HG02763 (cell line): Measurements from ENCODE around the gene SKAP1.

ENCODE experiments used
- ATAC-seq: cut with Tn5 transposase; IDR thresholded peaks from one replicate; pipeline ENCODE4 v1.9.1; 2021; ENCODE audit warnings: mild to moderate bottlenecking, moderate library complexity; ENCODE audit not compliant: unreplicated experiment

SKAP1 gene

GRCh38 chr17:48153691-48154358 is 276.2 kb downstream of the SKAP1 start:
- ATAC-seq = no peak

DNA sequence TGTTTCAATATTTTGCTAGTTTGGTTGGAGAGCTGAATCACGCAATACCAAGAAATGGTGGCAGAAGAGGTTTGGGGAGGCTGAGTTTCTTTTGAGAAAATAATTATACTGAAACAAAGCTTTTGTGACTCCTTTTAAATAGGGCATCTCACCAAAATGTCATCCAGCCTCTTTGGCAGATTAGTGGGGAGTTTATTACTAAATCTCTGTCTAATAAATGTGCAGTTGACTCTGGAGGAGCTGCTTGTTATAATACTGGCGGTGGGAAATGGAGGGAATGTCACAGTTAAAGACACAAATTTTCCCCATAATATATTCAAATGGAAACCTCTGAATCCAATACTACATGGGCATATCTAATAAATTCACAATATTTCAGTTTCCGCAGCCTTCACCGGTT is 277.7 kb downstream of the SKAP1 start:
- ATAC-seq = no peak

DNA sequence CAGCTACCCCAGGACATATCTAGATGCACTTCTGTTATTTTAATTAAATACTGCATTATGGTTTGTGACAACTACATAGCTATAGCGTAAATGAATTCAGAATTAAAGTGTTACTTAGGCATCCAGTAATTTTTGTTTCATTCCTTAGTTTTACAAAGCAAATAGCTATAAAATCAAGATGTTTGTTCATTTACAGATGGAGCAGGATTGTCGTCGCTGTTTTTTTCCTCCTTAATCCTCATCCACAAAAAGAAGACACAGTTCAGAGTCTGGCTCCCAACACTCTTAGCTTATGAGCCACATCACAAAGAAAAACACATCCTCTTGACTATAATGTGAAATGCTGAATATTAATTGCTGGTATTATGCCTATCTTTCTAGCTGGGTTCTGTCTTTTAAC is 278.8 kb downstream of the SKAP1 start:
- no peak for ATAC-seq

- ATAC-seq = no peak
Observed at GRCh38 chr17:48150597-48151001, 279.4 kb downstream of the SKAP1 start.

DNA sequence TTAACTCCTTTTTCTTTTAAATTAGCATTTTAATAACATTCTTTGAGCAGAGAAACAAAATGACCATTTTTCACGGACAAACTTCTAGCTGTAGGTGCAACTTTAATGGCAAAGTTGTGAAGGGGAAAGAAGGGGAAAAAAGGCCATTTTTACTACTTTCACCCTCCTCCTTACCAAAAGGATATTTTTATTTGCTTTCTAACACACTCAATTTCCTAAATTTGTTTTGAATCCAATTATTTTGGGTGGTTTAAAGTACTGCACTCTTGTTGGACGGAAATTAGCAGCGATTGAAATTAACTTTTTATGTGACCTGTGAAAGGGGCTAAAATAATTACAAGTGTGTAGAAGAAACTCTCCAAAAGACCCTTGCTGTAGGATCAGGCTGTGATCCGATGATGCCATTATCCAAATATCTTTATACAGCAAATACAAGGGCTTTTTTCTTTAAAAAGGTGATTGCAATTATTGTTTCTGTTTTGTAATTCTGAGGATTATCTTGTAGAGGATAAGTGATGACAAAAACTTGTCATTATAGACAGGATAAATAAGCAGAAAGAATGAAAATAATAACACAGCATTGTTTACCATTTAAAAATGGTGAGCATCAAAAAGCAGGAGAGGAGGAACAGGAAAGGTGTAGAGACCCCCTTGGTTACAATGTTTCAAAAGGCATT is 280.1 kb downstream of the SKAP1 start:
- no peak for ATAC-seq

- no peak for ATAC-seq
Observed at GRCh38 chr17:48148854-48149786, 280.9 kb downstream of the SKAP1 start.

DNA sequence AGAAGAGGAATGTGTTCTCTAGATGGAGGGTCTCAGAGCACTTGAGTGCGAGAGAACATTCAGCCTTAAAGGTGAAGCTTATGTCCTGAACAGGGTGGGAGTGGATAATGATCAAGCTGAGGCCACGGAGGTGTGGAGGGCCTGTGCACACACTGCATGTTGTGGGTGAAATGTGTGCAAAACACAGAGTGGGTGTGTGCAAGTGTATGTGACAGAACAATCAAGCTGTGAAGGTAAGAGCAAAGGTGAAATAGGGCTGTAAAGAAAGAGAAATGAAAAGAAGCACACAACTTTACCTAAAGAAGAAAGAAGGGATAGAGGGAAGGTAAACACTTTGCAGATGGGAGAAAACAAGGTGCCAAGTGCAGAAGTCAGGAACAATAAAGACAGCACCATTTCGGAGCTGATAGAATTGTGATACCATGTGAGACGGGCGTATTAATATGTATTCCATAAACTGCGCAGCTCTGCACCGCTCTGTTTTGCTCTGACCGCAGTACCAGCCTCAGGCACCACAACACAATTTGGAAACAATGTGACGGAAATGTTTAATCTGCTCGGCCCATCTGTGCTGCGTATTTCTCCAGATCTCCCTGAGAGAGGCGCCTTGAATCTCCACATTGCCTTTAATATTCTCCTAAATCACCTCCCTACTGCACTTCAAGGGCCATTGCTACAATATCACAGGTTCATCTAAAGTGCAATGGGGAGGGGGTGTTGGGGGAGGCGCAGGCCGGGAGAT is 281.8 kb downstream of the SKAP1 start:
- no peak for ATAC-seq

DNA sequence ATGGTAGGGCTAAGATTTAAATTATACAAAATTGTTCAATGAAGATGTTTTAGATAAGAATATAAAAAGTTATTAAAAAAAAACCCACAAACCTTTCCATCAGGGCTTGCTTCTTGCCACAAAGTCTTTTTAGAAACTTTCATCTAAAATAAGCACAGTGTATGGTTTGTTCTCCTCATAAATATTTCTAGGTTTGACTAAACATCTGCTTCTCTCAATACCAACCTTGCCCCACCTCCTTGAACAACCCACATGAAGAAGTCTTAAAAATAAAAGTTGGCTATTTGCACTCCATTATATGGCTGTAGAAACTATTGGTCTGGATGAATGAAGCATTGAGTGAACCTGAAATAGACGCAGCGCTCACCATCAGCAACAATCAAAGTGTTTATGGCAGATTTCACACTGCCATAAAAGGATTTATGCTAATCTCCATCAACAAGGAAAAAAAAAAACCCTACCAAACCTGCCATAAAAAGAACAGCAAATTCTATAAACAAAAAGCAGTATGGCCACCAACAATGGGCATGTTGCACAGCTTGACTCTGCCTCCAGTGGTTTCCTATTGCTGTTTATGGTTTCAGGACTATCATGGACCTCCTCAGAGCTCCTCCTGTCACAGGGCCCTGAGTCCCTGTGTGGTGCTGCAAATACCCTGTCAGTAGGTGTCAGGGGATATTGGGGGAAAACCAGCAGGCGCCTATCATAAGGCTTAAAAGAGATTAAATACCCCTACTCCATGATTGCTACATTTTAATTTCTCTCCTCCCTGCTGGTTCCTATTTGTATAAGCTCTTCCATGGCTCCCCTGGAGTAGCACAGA is 284.8 kb downstream of the SKAP1 start:
- ATAC-seq = no peak

- no peak for ATAC-seq
Observed at GRCh38 chr17:48144231-48144630, 285.8 kb downstream of the SKAP1 start.

DNA sequence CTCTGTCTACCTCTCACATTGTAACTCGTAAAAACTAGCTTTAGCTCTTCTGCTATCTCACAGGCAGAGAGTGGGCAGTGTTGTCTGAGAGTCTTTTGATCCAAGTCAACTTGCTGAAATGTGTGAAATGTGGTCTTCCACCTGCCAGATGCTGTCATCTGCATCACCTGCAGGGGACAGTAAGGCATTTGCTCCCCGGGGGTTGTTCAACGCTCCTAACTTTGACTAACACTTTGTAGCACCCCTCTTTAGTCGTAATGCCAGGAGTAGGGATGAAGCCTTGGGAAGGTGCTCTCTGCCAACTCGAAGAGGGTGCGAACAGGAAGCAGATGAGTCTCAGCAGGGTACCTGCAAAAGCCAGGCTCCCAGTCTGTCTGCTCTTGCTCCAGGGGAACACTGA is 286.4 kb downstream of the SKAP1 start:
- no peak for ATAC-seq

GRCh38 chr17:48139944-48140343 is 290.1 kb downstream of the SKAP1 start:
- ATAC-seq = no peak

DNA sequence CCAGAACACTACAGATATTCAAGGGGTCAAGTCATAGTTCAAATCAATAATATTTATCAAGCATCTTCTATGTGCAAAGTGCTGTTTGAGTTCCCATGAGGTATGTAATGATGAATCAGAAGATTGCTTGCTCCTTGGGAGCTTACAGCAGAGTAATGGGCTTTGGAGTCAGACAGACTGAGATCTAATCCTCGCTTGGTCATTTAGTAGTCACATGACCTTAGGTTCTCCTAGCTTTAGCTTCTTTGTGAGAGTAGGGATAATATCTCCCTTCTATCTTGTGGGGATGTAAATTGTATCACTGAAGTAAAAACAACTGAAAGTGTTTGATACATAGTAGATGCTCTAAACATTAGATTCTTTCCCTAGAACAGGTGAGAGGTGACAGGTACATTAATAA is 292.4 kb downstream of the SKAP1 start:
- no peak for ATAC-seq

GRCh38 chr17:48134912-48135480 is 295.0 kb downstream of the SKAP1 start:
- no peak for ATAC-seq

- no peak for ATAC-seq
Observed at GRCh38 chr17:48132385-48132784, 297.6 kb downstream of the SKAP1 start.

DNA sequence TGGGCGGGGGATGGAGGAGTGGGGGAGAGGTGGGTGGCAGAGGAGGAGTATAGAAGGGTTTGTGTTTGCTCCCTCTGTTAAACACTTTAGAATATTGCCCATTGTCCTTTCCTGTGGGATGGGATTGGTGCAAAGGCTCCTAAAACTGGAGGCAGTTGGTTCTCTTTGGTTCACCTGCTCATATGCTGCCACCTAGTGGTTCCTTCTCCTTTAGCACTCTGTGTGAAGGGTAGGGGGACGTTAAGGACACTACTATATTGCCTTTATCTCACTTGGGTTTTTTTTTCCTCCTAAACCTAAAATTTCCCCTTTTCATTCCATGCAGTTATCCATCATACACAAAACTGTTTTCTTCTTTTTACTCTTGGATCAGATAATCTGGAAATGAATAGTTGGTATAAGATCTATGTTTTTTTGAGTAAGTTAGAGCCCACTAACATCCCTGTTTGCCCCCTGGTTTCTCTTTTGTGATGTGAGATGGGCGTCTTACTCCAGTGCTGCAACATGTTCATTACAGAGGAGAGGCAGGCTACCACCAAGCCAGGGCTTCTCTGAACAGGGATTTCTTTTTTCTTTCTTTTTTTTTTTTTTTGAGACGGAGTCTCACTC is 298.7 kb downstream of the SKAP1 start:
- ATAC-seq = no peak

DNA sequence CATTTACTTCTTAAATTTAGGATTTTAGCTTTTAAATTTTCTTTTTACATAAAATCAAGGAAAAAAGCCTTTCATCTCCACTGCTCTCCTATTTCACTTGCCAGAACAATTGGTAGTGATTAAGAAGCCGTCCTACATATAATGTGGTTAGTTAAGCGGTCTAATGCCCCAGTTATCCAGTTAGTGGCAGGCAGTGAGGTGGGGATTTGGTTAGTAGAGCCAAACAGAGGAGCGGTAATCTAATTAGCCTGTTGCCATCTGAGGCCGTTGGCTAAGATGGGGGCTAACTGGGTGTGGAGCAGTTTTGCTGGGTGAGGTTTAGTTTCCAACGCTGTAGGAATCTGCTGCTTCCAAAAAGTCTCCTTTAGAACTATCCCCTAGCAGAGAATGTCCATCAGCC is 300.0 kb downstream of the SKAP1 start:
- no peak for ATAC-seq

- no peak for ATAC-seq
Observed at GRCh38 chr17:48128400-48128799, 301.6 kb downstream of the SKAP1 start.

- ATAC-seq = no peak
Observed at GRCh38 chr17:48127371-48128051, 302.5 kb downstream of the SKAP1 start.

GRCh38 chr17:48126532-48126850 is 303.5 kb downstream of the SKAP1 start:
- ATAC-seq = no peak
